Gastroesophageal sphincter (tissue), 4 donors: ENCODE measurements around the gene TAF3. TPM values are rescaled to one million over a fixed set of nuclear protein-coding genes. Genes with fewer than 3 reads are reported as not detected.

Experiments used
- ATAC-seq: fragments of 150-250 bp; one replicate; pipeline ENCODE4 v1.9.1; 2016; ENCODE audit warnings: mild to moderate bottlenecking, moderate library complexity
- H3K27ac ChIP-seq, 4 donors: fragments of 200-600 bp; sonication (generic) in 3 of 4; 1 replicate in 3 of 4; 2 replicates in 1 of 4; pipeline ENCODE4 v1.5.1; 2016 to 2019
- H3K27me3 ChIP-seq: fragments of 200-600 bp; sonication (generic); one replicate; pipeline ENCODE4 v1.5.1; 2019
- H3K36me3 ChIP-seq, 2 donors: fragments of 200-600 bp; sonication (generic); one replicate each; pipeline ENCODE4 v1.5.1; 2019; ENCODE audit warnings: control low read depth in 1 of 2
- H3K4me1 ChIP-seq, 3 donors: fragments of 200-600 bp; sonication (generic); 1 replicate in 2 of 3; 2 replicates in 1 of 3; pipeline ENCODE4 v1.5.1; 2016 to 2019; ENCODE audit warnings: control low read depth in 2 of 3
- H3K4me3 ChIP-seq, 2 donors: fragments of 200-600 bp; sonication (generic); one replicate each; pipeline ENCODE4 v1.5.1; 2019; ENCODE audit warnings: mild to moderate bottlenecking in 1 of 2, moderate library complexity in 1 of 2
- H3K9me3 ChIP-seq, 3 donors: fragments of 200-600 bp; sonication (generic); one replicate each; pipeline ENCODE4 v1.5.1; 2017 to 2019; ENCODE audit warnings: control low read depth in 2 of 3
- EP300 ChIP-seq: sonication (generic); formaldehyde crosslinking; IDR thresholded peaks from one replicate; pipeline ENCODE4 v1.6.1; 2017; ENCODE audit warnings: antibody characterized with exemption, mild to moderate bottlenecking
- POLR2A ChIP-seq, 2 donors: fragments of 450-650 bp; IDR thresholded peaks; one replicate each; pipeline ENCODE4 v1.6.1; 2017; ENCODE audit warnings: antibody characterized with exemption in 2 of 2, mild to moderate bottlenecking in 2 of 2, moderate library complexity in 1 of 2
- POLR2AphosphoS5 ChIP-seq: sonication (generic); formaldehyde crosslinking; IDR thresholded peaks from one replicate; pipeline ENCODE4 v1.6.1; 2017; ENCODE audit warnings: antibody characterized with exemption
- WGBS, 2 donors: methylation state at CpG; one replicate each; pipeline ENCODE4 v1.1.5; 2018; ENCODE audit warnings: low coverage in 1 of 2; 5-methylcytosine and 5-hydroxymethylcytosine counted together
- total RNA-seq, 4 donors: library from RNA; depleted of rRNA; stranded (reverse); fragments of >200 nt; gene quantifications; one replicate each; pipeline ENCODE4 v1.1.0, GENCODE V29; 2016
- TF ChIP-seq, protein P1 (sequence below), 4 experiments: fragments of 200-600 bp in 2 of 4; fragments of 450-650 bp in 2 of 4; sonication (generic) in 1 of 4; IDR thresholded peaks; one replicate each; pipeline ENCODE4 v1.5.1; 2017 to 2019; ENCODE audit warnings: antibody characterized with exemption in 4 of 4, mild to moderate bottlenecking in 2 of 4, moderate library complexity in 2 of 4

TAF3 gene
- total RNA-seq, 4 donors from 2014 or later = 5.7 to 11.8 (median 8.8) TPM

GRCh38 chr10:8040651-8041050, 222.3 kb downstream of the TAF3 start:
- TF ChIP-seq POLR2AphosphoS5 (no peak), EP300 (no peak), POLR2A (IDR thresholded peaks at IDR 0.05) (no peak)
- TF ChIP-seq, protein P1, sequence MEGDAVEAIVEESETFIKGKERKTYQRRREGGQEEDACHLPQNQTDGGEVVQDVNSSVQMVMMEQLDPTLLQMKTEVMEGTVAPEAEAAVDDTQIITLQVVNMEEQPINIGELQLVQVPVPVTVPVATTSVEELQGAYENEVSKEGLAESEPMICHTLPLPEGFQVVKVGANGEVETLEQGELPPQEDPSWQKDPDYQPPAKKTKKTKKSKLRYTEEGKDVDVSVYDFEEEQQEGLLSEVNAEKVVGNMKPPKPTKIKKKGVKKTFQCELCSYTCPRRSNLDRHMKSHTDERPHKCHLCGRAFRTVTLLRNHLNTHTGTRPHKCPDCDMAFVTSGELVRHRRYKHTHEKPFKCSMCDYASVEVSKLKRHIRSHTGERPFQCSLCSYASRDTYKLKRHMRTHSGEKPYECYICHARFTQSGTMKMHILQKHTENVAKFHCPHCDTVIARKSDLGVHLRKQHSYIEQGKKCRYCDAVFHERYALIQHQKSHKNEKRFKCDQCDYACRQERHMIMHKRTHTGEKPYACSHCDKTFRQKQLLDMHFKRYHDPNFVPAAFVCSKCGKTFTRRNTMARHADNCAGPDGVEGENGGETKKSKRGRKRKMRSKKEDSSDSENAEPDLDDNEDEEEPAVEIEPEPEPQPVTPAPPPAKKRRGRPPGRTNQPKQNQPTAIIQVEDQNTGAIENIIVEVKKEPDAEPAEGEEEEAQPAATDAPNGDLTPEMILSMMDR (IDR thresholded peaks at IDR 0.05) = no peak
- H3K27me3 ChIP-seq = peaks cover 100% of the 10 kb centered on the region
- H3K4me1 ChIP-seq = peaks cover 0 to 54% (median 40%) of the 10 kb centered on the region in 3 donors
- no peaks in the 10 kb centered on the region for H3K9me3 ChIP-seq
- ATAC-seq = no peak
- no peaks in the 10 kb centered on the region for H3K36me3 ChIP-seq
- no peak overlapping the region for H3K4me3 ChIP-seq
- WGBS, 2 donors = 6 to 11% methylated on average over 6 of the region's 6 CpGs
- H3K27ac ChIP-seq = no peak overlapping the region

GRCh38 chr10:8041284-8041991, 223.1 kb downstream of the TAF3 start:
- peaks cover 0 to 51% (median 36%) of the 10 kb centered on the region in 3 donors for H3K4me1 ChIP-seq
- ATAC-seq = no peak
- H3K36me3 ChIP-seq = no peaks in the 10 kb centered on the region
- TF ChIP-seq POLR2A (IDR thresholded peaks at IDR 0.05) = no peak
- TF ChIP-seq POLR2AphosphoS5 = no peak
- TF ChIP-seq, protein P1 (IDR thresholded peaks at IDR 0.05) = no peak
- TF ChIP-seq EP300 = no peak
- H3K27ac ChIP-seq = no peak overlapping the region
- no peaks in the 10 kb centered on the region for H3K9me3 ChIP-seq
- 4 to 9% methylated on average over 7 to 8 of the region's 10 CpGs for WGBS, 2 donors
- peaks cover 100% of the 10 kb centered on the region for H3K27me3 ChIP-seq
- no peak overlapping the region for H3K4me3 ChIP-seq

DNA sequence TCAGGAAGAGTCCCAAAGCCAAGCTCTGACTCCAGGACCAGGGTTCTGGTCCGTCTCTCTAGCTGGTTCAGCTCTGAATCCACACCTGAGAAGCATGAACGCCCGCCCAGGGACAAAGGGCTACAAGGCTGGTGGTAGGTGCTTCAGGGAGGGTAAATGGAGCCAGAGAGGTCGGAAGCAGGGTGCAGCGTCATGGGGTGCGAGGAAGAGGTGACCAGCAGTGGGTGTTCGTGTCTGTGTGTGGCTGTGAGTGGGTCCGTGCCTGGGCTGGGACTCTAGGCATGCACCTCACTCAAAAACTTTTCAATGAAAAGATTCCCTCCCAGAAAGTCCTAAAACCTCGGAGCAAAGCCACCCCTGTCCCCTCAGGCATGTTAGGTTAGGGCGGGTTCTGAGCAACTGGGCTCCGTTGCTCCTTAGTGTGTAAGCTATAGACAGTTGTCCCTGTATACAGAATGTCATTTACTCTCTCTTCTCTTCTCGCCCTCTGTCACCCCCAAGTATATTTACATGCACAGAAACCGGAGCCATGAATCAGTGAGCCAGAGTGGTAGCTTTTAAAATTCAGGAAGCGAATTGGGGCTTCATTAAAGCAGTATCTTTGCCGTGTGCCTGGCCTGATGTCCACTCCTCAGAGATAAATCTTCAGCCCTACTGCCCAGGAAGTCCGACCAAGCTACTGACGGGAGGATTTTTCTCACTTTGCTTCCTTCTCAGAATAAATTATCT, 223.9 kb downstream of the TAF3 start:
- 5 to 6% methylated on average over 7 to 8 of the region's 17 CpGs for WGBS, 2 donors
- no peak overlapping the region for H3K27ac ChIP-seq
- TF ChIP-seq POLR2AphosphoS5 = no peak
- TF ChIP-seq EP300 = no peak
- TF ChIP-seq, protein P1 (IDR thresholded peaks at IDR 0.05) = no peak
- no peak for TF ChIP-seq POLR2A (IDR thresholded peaks at IDR 0.05)
- H3K27me3 ChIP-seq = peaks cover 100% of the 10 kb centered on the region
- no peaks in the 10 kb centered on the region for H3K36me3 ChIP-seq
- no peaks in the 10 kb centered on the region for H3K9me3 ChIP-seq
- H3K4me1 ChIP-seq = peaks cover 0 to 44% (median 34%) of the 10 kb centered on the region in 3 donors
- H3K4me3 ChIP-seq = no peak overlapping the region
- ATAC-seq = no peak

DNA sequence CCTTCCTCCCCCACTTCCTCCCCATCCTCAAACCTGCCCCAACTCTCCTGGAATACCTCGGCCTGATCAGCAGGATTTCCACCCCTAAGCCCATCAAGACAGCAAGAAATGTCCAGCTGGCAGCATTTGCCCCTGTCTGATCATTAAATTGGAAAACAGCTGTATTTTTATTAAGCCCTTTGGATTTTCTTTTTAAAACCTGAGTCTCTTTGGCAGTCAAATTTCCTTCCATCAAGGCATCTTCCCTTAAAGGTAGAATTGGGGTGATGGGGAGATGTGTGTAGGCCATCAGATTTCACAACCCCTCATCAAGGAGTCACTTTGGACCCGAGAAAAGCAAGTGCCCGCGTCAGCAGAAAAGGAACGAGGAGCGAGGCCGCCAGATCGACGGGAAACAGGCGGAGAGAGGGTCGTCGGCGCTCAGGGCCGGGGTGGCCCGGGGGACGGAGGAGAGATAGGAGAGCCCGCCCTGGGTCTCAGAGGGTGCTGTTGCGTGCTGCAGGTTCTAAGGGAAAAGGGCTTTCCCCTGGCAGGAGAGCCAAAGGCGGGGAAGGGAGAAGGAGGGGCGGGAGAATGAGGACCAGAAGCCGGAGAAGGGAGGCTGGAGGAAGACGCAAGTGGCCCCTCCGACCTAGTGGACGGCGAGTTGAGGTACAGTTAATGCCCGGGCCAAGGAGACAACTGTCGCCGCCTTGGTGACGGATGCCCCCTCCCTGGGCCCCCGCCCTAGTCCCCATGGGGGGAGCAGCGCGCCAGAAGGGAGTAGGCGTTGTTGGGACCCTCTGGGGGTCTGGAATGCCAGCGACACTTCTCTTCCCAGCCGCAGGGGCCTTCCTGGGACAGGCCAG, 224.6 kb downstream of the TAF3 start:
- WGBS, 2 donors = 3 to 7% methylated on average over 8 to 25 of the region's 35 CpGs
- Histone ChIP-seq H3K27me3 (peaks cover 100% of the 10 kb centered on the region), H3K36me3 (no peaks in the 10 kb centered on the region), H3K4me1 (peaks cover 0 to 36% (median 28%) of the 10 kb centered on the region in 3 donors), H3K4me3 (no peak overlapping the region), H3K27ac (no peak overlapping the region), H3K9me3 (no peaks in the 10 kb centered on the region)
- ATAC-seq = no peak
- no peak for TF ChIP-seq EP300
- no peak for TF ChIP-seq POLR2A (IDR thresholded peaks at IDR 0.05)
- TF ChIP-seq, protein P1 (IDR thresholded peaks at IDR 0.05) = no peak
- no peak for TF ChIP-seq POLR2AphosphoS5
